ENCODE data around the gene TEC.

GRCh38 chr4:48126621-48127020 is 143.0 kb downstream of the TEC start:
- TF ChIP-seq CTCF (IDR thresholded peaks at IDR 0.05; ENCODE audit: control extremely low read depth in 1 of 3, insufficient read depth in 1 of 3, low read depth in 1 of 3, low read length in 3 of 3), result no peak
- TF ChIP-seq EP300 (IDR thresholded peaks at IDR 0.05; ENCODE audit: borderline replicate concordance in 1 of 2, low read depth in 2 of 2, low read length in 2 of 2), result no peak

Measured in H1 (cell line).